Left forelimb (tissue), 1 donor: Measurements from ENCODE around the gene GADD45GIP1.
A peak's percentile ranks its signal among the peaks of the same experiment; 100 is the strongest.
"Not testable (repeated sequence)": the region's sequence is repeated elsewhere in the genome, so short reads cannot be mapped to it uniquely, and the experiment has no call there.

ENCODE experiments used
- DNase-seq: peaks from one replicate; pipeline ENCODE4 v3.0.0-alpha.2; 2018; ENCODE audit warnings: low spot score

GADD45GIP1 gene

DNA sequence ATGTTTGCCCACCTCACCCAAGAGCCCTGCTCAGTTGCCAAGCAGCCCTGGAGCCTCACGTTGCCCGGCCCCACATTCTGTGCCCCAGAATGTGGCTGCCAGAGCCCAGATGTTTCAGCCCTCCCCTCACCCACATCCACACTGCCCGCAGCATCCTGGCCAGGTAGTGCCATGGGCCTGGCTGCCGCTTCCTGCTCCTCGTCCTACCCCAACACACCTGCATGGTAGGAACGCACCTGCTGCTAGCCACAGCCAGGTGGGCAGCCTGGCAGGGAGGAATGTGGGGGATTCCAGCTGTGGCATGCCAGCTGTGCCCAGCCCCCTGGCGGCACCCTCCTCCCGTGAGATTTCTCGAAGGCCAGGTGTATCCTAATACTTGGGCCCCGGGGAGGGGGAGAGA is 30.8 kb upstream of the GADD45GIP1 start:
- no peak for DNase-seq

GRCh38 chr19:12987190-12987589 is 30.2 kb upstream of the GADD45GIP1 start:
- DNase-seq, result no peak

GRCh38 chr19:12986726-12987125 is 29.7 kb upstream of the GADD45GIP1 start:
- no peak for DNase-seq

GRCh38 chr19:12985049-12985776 is 28.2 kb upstream of the GADD45GIP1 start:
- DNase-seq, result no peak

- no peak for DNase-seq
These were observed 27.6 kb upstream of the GADD45GIP1 start for GRCh38 chr19:12984683-12985048.

GRCh38 chr19:12984143-12984627 is 27.2 kb upstream of the GADD45GIP1 start:
- DNase-seq, result no peak

DNA sequence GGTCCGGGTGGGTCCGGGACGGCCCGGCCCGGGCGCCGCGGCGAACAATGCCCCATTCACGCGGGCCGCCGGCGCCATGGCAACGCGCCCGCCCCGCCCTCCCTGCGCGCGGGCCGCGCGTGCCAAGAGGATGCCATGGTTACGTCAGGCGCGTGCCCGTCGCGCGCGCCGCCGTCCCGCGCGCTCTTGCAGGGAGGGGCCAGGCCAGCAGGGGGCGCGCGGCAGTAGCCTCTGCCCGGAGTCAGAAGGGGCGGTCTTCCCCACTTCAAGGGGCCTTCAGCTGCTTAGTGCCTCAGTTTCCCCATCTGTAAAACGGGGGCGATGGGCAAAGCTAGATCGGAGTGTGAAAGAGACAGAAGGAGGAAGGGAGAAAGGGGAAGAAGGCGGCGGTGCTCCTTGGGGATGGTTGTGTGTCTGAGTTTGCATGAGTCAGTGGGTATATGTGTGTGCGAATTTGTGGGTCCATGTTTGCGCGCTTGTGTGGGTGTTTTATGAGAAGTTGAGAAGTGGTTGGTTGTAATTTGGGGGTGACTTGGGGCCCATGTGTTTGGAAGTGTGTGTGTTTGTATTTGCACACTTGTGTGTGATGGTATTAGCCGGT is 26.6 kb upstream of the GADD45GIP1 start:
- DNase-seq, result peak; percentile 87

GRCh38 chr19:12983091-12983490 is 26.1 kb upstream of the GADD45GIP1 start:
- no peak for DNase-seq

DNA sequence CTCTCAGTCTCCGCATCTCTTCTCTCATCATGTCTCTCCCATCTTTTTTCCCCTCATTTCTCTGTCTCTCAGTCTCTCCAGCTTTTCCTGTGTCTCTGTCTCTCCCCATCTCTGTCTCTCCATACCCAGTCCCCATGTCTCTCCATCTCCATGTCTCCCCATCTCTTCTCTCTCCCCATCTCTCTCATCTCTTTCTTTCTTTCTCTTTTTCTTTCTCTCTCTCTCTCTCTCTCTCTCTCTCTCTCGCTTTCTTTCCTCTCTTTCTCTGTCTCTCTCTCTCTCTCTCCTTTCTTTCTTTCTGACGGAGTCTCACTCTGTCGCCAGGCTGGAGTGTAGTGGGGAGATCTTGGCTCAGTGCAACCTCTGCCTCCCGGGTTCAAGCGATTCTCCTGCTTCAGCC is 25.6 kb upstream of the GADD45GIP1 start:
- no peak for DNase-seq

DNA sequence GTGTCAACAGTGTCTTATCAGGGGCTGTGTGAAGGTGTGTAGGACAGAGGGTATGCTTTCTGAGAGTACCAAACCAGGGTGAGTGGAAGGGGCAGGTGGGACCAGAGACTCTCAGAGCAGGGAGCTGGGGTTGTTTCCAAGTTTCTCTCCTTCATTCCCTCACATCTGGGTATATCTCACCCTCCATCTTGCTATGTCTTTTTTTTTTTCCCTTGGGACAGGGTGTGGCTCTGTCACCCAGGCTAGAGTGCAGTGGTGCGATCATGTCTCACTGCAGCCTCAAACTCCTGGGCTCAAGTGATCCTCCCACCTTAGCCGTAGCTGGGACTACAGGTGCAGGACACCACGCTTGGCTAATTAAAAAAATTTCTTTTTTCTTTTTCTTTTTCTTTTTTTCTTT is 23.0 kb upstream of the GADD45GIP1 start:
- no peak for DNase-seq

GRCh38 chr19:12976109-12976508 is 19.1 kb upstream of the GADD45GIP1 start:
- DNase-seq, result not testable (repeated sequence)

GRCh38 chr19:12975221-12975741 is 18.3 kb upstream of the GADD45GIP1 start:
- no peak for DNase-seq

DNA sequence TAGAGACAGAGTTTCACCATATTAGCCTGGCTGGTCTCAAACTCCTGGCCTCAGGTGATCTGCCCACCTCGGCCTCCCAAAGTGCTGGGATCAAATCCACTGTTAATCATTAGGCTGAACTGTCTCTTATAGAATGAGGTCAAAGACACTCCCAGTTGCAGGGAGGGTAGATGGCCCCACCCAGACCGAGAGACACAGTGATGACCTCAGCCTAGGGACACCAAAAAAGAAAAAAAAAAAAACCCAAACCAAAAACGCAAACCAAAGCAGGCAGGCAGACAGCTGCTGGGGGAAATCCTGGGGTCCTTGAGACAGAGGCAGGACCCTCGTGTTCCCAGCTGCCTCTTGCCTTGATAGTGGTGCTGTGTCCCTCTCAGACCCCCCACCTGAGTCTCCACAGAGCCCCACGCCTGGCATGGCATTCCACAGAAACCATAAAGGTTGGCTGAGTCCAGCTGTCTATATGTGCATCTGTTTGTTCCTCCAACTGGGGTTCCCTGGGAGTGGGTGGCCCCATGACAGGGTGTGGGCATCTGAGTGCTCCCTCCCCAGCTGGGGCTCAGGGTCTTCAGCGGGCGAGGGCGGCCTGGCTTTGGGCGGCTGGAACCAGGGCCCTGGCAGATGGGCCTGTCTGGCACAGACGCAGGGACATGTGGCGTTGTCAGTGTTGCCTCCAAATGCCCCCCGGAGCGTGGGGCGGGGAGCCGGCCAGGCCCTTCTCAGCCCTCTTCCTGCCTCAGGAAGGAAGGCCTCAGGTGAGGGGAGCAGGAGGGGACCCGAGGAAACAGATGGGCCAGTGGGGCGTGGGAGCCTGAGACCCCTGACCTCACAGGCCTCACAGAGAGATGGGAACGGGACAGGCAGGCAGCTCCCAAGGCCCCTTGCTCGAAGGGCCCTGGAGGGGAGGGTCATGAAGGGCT is 17.5 kb upstream of the GADD45GIP1 start:
- no peak for DNase-seq

DNA sequence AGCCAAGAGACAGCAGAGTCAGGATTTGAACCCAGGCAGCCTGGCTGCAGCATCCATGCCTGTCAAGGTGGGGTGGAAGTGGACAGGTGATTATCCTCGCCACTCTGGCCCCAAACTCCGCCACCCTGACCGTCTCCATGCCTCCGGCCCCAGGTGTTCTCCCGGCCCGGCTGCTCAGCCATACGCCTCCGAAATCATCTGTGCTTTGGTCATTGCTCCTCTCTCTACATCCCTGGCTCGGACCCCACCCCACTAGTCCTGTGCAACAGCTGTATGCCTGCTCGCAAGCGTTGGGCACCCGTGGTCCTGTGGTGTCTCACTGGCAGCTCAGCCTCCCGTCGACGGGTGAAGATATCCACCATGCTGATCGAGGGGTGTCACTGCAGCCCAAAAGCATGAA is 16.2 kb upstream of the GADD45GIP1 start:
- DNase-seq, result no peak

- no peak for DNase-seq
These were observed 13.2 kb upstream of the GADD45GIP1 start for GRCh38 chr19:12970070-12970820.

DNA sequence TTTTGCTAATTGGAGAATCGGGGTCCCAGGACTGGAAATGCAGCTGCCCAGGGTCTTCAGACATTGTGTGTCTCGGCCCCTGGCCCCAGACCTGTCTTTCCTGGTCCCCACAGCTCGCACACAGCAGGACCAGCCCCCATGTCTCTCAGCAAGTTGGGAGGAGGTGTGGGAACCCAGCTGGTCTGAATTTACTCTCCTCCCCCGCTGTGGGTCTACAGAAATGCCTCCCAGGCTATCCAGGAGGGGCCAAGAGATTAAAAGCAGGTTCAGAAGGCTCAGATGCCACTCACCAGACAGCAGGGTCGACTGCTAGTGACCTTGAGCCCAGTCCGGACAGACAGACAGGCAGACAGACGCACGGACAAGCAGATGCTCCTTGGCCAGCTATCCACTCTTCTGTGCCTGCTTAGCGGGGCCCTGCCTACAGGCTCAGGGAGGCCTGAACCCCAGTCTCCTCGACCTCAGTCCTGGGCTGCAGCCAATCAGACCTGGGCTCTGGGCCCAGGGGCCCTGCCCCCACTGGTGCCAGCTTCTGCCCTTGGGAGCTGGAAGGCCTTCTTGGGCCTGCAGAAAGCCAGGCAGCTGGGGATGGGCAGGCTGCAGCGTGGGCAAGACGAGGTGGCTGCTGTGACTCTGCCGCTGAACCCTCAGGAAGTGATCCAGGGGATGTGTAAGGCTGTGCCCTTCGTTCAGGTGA is 12.4 kb upstream of the GADD45GIP1 start, which contains the start of gene DAND5:
Gene DAND5, plus strand, starts transcription at position 285 of the 697 bp plus-strand sequence. Its CDS starts 85 bp downstream, at position 370.
- DNase-seq, result no peak

- no peak for DNase-seq
These were observed 10.9 kb upstream of the GADD45GIP1 start for GRCh38 chr19:12967907-12968306.

DNA sequence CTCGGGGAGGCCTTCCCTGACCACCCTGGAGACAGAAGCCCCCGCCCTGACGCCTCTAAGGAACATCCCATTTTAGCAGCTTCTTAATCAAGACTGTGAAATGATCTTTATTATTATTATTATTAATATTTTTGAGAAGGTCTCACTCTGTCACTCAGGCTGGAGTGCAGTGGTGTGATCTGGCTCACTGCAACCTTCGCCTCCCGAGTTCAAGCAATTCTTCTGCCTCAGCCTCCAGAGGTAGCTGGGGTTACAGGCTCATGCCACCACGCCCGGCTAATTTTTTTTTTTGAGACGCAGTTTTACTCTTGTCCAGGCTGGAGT is 8.8 kb upstream of the GADD45GIP1 start:
- no peak for DNase-seq

DNA sequence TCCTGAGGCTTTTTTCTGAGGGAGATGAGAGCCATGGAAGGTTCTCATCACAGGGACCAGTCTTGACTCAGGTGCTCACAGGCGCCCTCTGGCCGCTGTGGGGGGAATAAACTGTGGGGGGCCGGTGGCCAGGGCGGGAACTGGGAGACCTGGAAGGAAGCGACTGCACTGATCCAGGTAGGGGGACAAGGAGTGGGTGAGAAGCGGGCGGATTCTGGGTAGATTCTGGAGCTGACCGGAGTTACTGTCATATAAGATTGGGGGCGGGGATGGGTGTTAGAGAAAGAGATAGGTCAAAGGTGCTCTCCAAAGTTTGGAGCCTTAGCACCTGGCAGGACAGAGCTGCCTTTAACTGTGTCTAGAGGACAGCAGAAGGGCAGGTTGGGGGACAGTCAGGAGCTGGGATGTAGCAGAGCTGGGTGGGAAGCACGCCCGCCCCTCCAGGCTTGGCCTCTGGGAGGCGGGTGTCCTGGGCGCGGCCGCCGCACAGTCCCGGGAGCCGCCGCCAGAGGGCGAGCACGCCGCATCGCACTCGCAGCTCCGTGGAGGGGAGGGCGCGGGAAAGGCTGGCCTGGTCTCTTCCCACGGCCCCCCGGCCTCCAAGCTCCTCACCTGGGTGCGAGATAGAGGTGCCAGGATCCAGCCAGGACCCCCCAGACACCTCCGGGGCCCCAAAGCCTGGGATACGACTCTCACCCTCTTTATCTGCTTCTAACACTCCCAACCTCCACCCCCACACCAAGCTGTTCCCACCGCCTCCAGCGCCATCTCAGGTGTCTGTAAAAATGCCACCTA is 8.2 kb upstream of the GADD45GIP1 start:
- peak; percentile 89 for DNase-seq

DNA sequence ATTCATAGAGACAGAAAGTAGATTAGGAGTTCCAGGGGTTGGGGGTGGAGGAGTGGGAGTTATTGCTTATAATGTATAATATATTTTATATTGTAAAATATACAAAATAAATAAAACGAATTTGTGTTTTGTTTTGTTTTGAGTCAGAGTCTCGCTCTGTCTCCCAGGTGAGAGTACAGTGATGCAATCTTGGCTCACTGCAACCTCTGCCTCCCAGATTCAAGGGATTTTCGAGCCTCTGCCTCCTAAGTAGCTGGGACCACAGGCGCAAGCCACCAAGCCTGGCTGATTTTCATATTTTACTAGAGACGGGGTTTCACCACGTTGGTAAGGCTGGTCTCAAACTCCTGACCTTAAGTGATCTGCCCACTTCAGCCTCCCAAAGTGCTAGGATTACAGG is 2.5 kb upstream of the GADD45GIP1 start:
- no peak for DNase-seq
